PC-9 (cell line): Measurements from ENCODE around the gene UGT1A7. TPM values are rescaled to one million over a fixed set of nuclear protein-coding genes. Genes with fewer than 3 reads are reported as not detected.

ENCODE experiments used
- BruUV-seq: library from RNA; stranded (reverse); fragments of 400-500 nt; replicated peaks from 2 replicates; lab custom pipeline; 2021; lab: Mats Ljungman, UMichigan
- CTCF ChIA-PET: fragments of 300-600 bp; sonication (Branson Sonifier 250); formaldehyde crosslinking; loops from one replicate; lab custom pipeline; 2022; ENCODE audit warnings: antibody characterized with exemption; lab: Charles Lee
- POLR2A ChIA-PET: fragments of 300-600 bp; sonication (Branson Sonifier 250); formaldehyde crosslinking; loops from one replicate; lab custom pipeline; 2022; ENCODE audit warnings: antibody characterized with exemption; ENCODE audit not compliant: unreplicated experiment; lab: Charles Lee
- DNase-seq, 2 experiments: peaks; one replicate each; pipeline versions ENCODE4 v3.0.0 to v3.0.0-alpha.2; 2015 to 2022; ENCODE audit warnings: mixed read lengths in 1 of 2
- H2AFZ ChIP-seq: fragments of 200-600 bp; sonication (generic); 2 replicates; pipeline ENCODE4 v1.8.1; 2017; ENCODE audit warnings: antibody characterized with exemption
- H3F3A ChIP-seq: fragments of 200-600 bp; sonication (generic); 2 replicates; pipeline ENCODE4 v1.8.1; 2017; ENCODE audit warnings: antibody characterized with exemption, mild to moderate bottlenecking, low read depth; ENCODE audit not compliant: insufficient read depth
- H3K27ac ChIP-seq: fragments of 200-600 bp; sonication (generic); 2 replicates; pipeline ENCODE4 v1.6.1; 2016; ENCODE audit warnings: mixed run types
- H3K27me3 ChIP-seq: fragments of 200-600 bp; sonication (generic); 2 replicates; pipeline ENCODE4 v1.6.1; 2016; ENCODE audit warnings: low read depth, mixed run types; ENCODE audit not compliant: insufficient read depth
- H3K36me3 ChIP-seq: fragments of 200-600 bp; sonication (generic); 2 replicates; pipeline ENCODE4 v1.6.1; 2016; ENCODE audit warnings: low read depth, mixed run types
- H3K4me1 ChIP-seq: fragments of 200-600 bp; sonication (generic); replicated peaks from 2 replicates; pipeline ENCODE4 v1.6.1; 2016; ENCODE audit warnings: mixed run types; ENCODE audit not compliant: insufficient read depth
- H3K4me2 ChIP-seq: fragments of 200-600 bp; sonication (generic); 2 replicates; pipeline ENCODE4 v1.6.1; 2017; ENCODE audit warnings: mixed run types
- H3K4me3 ChIP-seq: fragments of 200-600 bp; sonication (generic); 2 replicates; pipeline ENCODE4 v1.6.1; 2016; ENCODE audit warnings: mixed run types
- H3K79me2 ChIP-seq: fragments of 200-600 bp; sonication (generic); 2 replicates; pipeline ENCODE4 v1.6.1; 2017; ENCODE audit warnings: low read depth, mixed run types
- H3K9me2 ChIP-seq: fragments of 200-600 bp; sonication (generic); 2 replicates; pipeline ENCODE4 v1.8.1; 2017; ENCODE audit warnings: mild to moderate bottlenecking; ENCODE audit not compliant: insufficient read depth
- H3K9me3 ChIP-seq: fragments of 200-600 bp; sonication (generic); 2 replicates; pipeline ENCODE4 v1.8.1; 2016; ENCODE audit warnings: low read depth; ENCODE audit not compliant: insufficient read depth
- H4K20me1 ChIP-seq: fragments of 200-600 bp; sonication (generic); 2 replicates; pipeline ENCODE4 v1.8.1; 2017; ENCODE audit not compliant: insufficient read depth
- EZH2 ChIP-seq: fragments of 200-600 bp; sonication (generic); IDR thresholded peaks from 2 replicates; pipeline ENCODE4 v1.8.0; 2017; ENCODE audit warnings: antibody characterized with exemption, low read depth
- intact Hi-C: fragments of 100-400 bp; cut with micrococcal nuclease; formaldehyde crosslinking; loops from one replicate; pipeline ENCODE4 v1.10.0; 2022; ENCODE audit not compliant: unreplicated experiment
- total RNA-seq: library from RNA; stranded (reverse); gene quantifications from 2 replicates; pipeline ENCODE4 v1.2.3, GENCODE V29; 2021
- TF ChIP-seq, protein P1 (sequence below): fragments of 200-600 bp; sonication (generic); conservative IDR thresholded peaks from 2 replicates; pipeline ENCODE4 v1.6.1; 2017; ENCODE audit warnings: mixed run types, antibody characterized with exemption, mild to moderate bottlenecking, moderate library complexity

Gene UGT1A7
- total RNA-seq, 1 experiment from 2014 or later, result 20.3 TPM

DNA sequence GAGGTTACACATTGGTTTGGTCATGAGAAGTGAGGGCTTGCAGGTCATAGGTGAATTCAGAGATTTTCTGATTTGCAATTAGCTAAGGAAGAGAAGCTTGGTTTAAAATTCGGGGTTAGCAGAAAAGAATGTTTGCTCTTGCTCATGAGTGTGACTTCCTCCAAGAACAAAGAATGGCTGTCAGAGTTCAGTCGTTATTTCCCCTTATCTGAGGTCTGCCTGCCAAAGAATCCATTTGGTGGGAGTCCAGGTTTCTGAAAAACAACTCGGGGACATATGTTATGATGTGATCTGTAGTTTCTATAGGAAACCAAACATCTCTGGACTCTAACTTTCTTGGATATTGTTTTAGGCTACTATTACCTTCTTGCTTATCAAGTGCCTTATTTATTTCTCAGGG is 7.8 kb downstream of the UGT1A7 start:
- ChIA-PET POLR2A (interaction anchor here (0.5 to 1.7 kb wide), 3 partner anchors 26 to 201 kb away, joined by 3 to 14 read pairs (median 6); no protein-coding TSS in a partner anchor), CTCF (no interaction called here)
- Histone ChIP-seq H3K9me2 (no peaks in the 10 kb centered on the region), H2AFZ (no peak overlapping the region), H3K9me3 (no peaks in the 10 kb centered on the region), H3K36me3 (peaks cover 25% of the 10 kb centered on the region), H3F3A (peaks cover 63% of the 10 kb centered on the region), H4K20me1 (no peaks in the 10 kb centered on the region), H3K79me2 (peaks cover 36% of the 10 kb centered on the region), H3K4me3 (peak overlapping the region; percentile 4; the same call in 1 of the 2 replicates), H3K4me2 (peak overlapping the region; percentile 96), H3K27me3 (no peaks in the 10 kb centered on the region), H3K27ac (peak overlapping the region; percentile 97), H3K4me1 (peaks cover 35% of the 10 kb centered on the region)
- intact Hi-C loops, result no loop called here
- no TSS peak for BruUV-seq
- TF ChIP-seq EZH2, result no peak
- TF ChIP-seq, protein P1, sequence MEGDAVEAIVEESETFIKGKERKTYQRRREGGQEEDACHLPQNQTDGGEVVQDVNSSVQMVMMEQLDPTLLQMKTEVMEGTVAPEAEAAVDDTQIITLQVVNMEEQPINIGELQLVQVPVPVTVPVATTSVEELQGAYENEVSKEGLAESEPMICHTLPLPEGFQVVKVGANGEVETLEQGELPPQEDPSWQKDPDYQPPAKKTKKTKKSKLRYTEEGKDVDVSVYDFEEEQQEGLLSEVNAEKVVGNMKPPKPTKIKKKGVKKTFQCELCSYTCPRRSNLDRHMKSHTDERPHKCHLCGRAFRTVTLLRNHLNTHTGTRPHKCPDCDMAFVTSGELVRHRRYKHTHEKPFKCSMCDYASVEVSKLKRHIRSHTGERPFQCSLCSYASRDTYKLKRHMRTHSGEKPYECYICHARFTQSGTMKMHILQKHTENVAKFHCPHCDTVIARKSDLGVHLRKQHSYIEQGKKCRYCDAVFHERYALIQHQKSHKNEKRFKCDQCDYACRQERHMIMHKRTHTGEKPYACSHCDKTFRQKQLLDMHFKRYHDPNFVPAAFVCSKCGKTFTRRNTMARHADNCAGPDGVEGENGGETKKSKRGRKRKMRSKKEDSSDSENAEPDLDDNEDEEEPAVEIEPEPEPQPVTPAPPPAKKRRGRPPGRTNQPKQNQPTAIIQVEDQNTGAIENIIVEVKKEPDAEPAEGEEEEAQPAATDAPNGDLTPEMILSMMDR, result no peak
- DNase-seq, result peak; percentile 25 to 80

DNA sequence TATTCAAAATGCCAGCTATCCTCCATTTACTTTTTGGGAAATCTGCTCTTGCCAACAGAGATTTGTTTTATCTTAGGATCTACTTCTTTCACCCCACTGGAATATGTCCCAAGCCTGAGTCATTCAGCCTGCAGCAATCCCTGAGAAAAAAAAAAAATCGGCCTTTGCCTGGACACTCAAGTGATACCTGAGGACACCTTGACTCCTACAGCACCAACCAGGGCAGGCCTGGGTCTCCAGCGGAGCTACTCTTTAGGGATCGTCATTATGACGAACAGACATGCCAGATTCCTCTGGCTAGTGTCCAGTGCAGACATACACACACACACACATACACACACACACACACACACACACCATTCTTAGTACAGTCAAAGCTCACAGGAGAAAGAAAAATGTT is 8.7 kb downstream of the UGT1A7 start:
- TF ChIP-seq, protein P1, result no peak
- no peak for TF ChIP-seq EZH2
- peak; percentile 96 to 99 for DNase-seq
- intact Hi-C loops, result loop anchor here (1.0 to 10.0 kb wide), 7 partner anchors 133 to 734 kb away; partner anchors contain the start of genes ATG16L1 and DGKD
- no peaks in the 10 kb centered on the region for H3K27me3 ChIP-seq
- peaks cover 72% of the 10 kb centered on the region for H3F3A ChIP-seq
- CTCF ChIA-PET, result interaction anchor here (0.6 to 0.7 kb wide), 2 partner anchors 47 to 309 kb away, joined by 3 read pairs; no protein-coding TSS in a partner anchor
- no peaks in the 10 kb centered on the region for H3K9me3 ChIP-seq
- no peak overlapping the region for H2AFZ ChIP-seq
- H4K20me1 ChIP-seq, result no peaks in the 10 kb centered on the region
- BruUV-seq, result no TSS peak
- peaks cover 37% of the 10 kb centered on the region for H3K4me1 ChIP-seq
- POLR2A ChIA-PET, result interaction anchor here (0.5 to 2.2 kb wide), 14 partner anchors 9 to 1422 kb away, joined by 3 to 53 read pairs (median 13); partner anchors contain the start of gene USP40
- peaks cover 45% of the 10 kb centered on the region for H3K79me2 ChIP-seq
- peak overlapping the region; percentile 96 for H3K4me2 ChIP-seq
- peaks cover 29% of the 10 kb centered on the region for H3K36me3 ChIP-seq
- peak overlapping the region; percentile 69; the same call in 1 of the 2 replicates for H3K4me3 ChIP-seq
- peak overlapping the region; percentile 97 for H3K27ac ChIP-seq
- H3K9me2 ChIP-seq, result no peaks in the 10 kb centered on the region

DNA sequence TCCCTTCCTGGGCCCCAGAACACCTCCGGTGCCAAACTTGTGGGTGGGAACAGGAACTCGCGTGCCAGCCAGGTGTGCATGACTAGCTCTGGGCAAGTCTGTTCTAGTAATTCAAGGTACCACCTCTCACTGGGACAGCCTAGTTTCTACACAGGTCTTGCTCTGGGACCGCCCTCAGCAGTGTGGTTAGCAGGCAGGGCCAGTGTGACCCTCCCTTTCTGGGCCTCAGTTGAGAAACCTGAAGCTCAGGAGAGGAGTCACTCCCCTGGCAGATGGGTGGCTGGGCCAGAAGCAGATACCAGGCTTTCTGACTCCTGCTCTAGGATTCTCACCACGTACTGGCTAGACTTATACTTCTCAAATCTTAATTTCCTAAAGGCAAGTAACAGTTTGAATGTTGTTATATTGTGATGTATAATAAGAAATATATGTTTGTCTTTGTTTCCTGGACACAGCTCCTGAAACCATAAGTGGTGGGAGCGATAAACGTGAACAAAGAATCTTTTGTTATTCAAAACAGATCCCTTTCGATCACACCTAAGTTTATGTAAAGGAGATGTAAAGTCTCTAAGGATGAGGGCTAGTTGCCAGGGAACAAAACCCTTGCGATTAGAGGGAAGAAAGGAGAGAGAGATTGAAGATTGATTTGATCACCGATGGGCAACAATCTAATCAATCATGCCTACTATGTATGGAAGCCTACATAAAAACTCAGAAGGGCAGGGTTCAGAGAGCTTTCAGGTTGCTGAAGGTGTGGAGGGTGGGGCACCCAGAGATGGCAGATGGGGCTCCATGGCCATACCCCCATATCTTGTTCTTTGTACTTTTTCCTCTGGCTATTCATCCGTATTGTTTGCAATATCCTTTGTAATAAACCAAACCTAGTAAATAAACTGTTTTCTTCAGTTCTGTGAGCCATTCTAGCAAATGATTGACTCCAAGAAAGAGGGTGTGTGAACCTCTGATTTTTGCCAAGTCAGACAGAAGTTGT is 10.0 kb downstream of the UGT1A7 start:
- no peak for TF ChIP-seq EZH2
- TF ChIP-seq, protein P1, result no peak
- Histone ChIP-seq H4K20me1 (no peaks in the 10 kb centered on the region), H3K4me3 (peak overlapping the region; percentile 69), H3K9me3 (no peaks in the 10 kb centered on the region), H3K4me2 (peak overlapping the region; percentile 96), H3K27ac (peak overlapping the region; percentile 97), H2AFZ (no peak overlapping the region), H3K27me3 (no peaks in the 10 kb centered on the region), H3F3A (peaks cover 85% of the 10 kb centered on the region), H3K9me2 (no peaks in the 10 kb centered on the region), H3K4me1 (peaks cover 48% of the 10 kb centered on the region), H3K36me3 (peaks cover 41% of the 10 kb centered on the region), H3K79me2 (peaks cover 58% of the 10 kb centered on the region)
- ChIA-PET CTCF (interaction anchor here (0.6 to 0.9 kb wide), 3 partner anchors 45 to 179 kb away, joined by 3 to 6 read pairs (median 3); no protein-coding TSS in a partner anchor), POLR2A (interaction anchor here (0.5 to 2.2 kb wide), 21 partner anchors 8 to 1237 kb away, joined by 3 to 53 read pairs (median 5); partner anchors contain the start of gene USP40)
- TSS peak; percentile 58 for BruUV-seq
- intact Hi-C loops, result loop anchor here (1.0 to 10.0 kb wide), 9 partner anchors 15 to 733 kb away; partner anchors contain the start of genes ATG16L1, DGKD and USP40
- DNase-seq, result peak; percentile 98 to 99
